Calu3 (cell line): ENCODE data around the gene OR51I2. TPM values are rescaled to one million over a fixed set of nuclear protein-coding genes. Genes with fewer than 3 reads are reported as not detected.

Experiments used
- BruUV-seq: library from RNA; stranded (reverse); fragments of 400-500 nt; replicated peaks from 2 replicates; lab custom pipeline; 2021; lab: Mats Ljungman, UMichigan
- CTCF ChIA-PET: fragments of 300-600 bp; sonication (Branson Sonifier 250); formaldehyde crosslinking; loops from one replicate; lab custom pipeline; 2022; ENCODE audit warnings: antibody characterized with exemption; lab: Charles Lee
- DNase-seq: peaks from one replicate; pipeline ENCODE4 v3.0.0; 2022
- H3K27ac Mint-ChIP-seq: one replicate; pipeline ENCODE4 v1.8.0; 2022; ENCODE audit warnings: mixed read lengths; ENCODE audit not compliant: unreplicated experiment
- H3K27me3 Mint-ChIP-seq: one replicate; pipeline ENCODE4 v1.8.0; 2022; ENCODE audit warnings: mixed read lengths; ENCODE audit not compliant: unreplicated experiment
- H3K36me3 Mint-ChIP-seq: one replicate; pipeline ENCODE4 v1.8.0; 2022; ENCODE audit warnings: mild to moderate bottlenecking, moderate library complexity, mixed read lengths; ENCODE audit not compliant: insufficient read depth, unreplicated experiment
- H3K4me1 Mint-ChIP-seq: one replicate; pipeline ENCODE4 v1.8.0; 2022; ENCODE audit warnings: mild to moderate bottlenecking, low read depth, mixed read lengths; ENCODE audit not compliant: unreplicated experiment
- H3K4me3 Mint-ChIP-seq: one replicate; pipeline ENCODE4 v1.8.0; 2022; ENCODE audit warnings: mild to moderate bottlenecking, low read depth, moderate library complexity, mixed read lengths; ENCODE audit not compliant: unreplicated experiment
- H3K9me3 Mint-ChIP-seq: one replicate; pipeline ENCODE4 v1.8.0; 2022; ENCODE audit warnings: low read depth, mixed read lengths; ENCODE audit not compliant: unreplicated experiment
- intact Hi-C: fragments of 100-400 bp; cut with micrococcal nuclease; formaldehyde crosslinking; loops from one replicate; pipeline ENCODE4 v1.10.0; 2022; ENCODE audit not compliant: unreplicated experiment
- total RNA-seq: library from RNA; stranded (reverse); gene quantifications from 2 replicates; pipeline ENCODE4 v1.2.3, GENCODE V29; 2022
- TF ChIP-seq, protein P1 (sequence below): fragments of 200-600 bp; IDR thresholded peaks from one replicate; pipeline ENCODE4 v1.8.0; 2022; ENCODE audit warnings: antibody characterized with exemption; ENCODE audit not compliant: unreplicated experiment

The OR51I2 gene
- total RNA-seq, 1 experiment from 2014 or later: not detected

- no peak overlapping the region for H3K4me3 Mint-ChIP-seq
These were observed 56.4 kb downstream of the OR51I2 start for GRCh38 chr11:5505363-5506048.

More at GRCh38 chr11:5505363-5506048, 56.4 kb downstream of the OR51I2 start:
- TF ChIP-seq, protein P1, sequence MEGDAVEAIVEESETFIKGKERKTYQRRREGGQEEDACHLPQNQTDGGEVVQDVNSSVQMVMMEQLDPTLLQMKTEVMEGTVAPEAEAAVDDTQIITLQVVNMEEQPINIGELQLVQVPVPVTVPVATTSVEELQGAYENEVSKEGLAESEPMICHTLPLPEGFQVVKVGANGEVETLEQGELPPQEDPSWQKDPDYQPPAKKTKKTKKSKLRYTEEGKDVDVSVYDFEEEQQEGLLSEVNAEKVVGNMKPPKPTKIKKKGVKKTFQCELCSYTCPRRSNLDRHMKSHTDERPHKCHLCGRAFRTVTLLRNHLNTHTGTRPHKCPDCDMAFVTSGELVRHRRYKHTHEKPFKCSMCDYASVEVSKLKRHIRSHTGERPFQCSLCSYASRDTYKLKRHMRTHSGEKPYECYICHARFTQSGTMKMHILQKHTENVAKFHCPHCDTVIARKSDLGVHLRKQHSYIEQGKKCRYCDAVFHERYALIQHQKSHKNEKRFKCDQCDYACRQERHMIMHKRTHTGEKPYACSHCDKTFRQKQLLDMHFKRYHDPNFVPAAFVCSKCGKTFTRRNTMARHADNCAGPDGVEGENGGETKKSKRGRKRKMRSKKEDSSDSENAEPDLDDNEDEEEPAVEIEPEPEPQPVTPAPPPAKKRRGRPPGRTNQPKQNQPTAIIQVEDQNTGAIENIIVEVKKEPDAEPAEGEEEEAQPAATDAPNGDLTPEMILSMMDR: no peak
- Mint-ChIP-seq H3K9me3 (no peaks in the 10 kb centered on the region), H3K4me1 (no peaks in the 10 kb centered on the region), H3K27me3 (peaks cover 75% of the 10 kb centered on the region), H3K27ac (no peak overlapping the region), H3K36me3 (no peaks in the 10 kb centered on the region)
- no peak for DNase-seq
- BruUV-seq: no TSS peak
- CTCF ChIA-PET: no interaction called here
- intact Hi-C loops: no loop called here

Other genes with a start within 250 kb of the OR51I2 start
- gene OR51V1, start 248.6 kb upstream of the OR51I2 start, total RNA-seq: not detected in 2 replicates
- not detected in 2 replicates for gene HBB, start 222.3 kb upstream of the OR51I2 start, total RNA-seq
- gene HBD, start 214.8 kb upstream of the OR51I2 start, total RNA-seq: not detected in 2 replicates
- gene HBG1, start 199.5 kb upstream of the OR51I2 start, total RNA-seq: not detected in 2 replicates
- gene HBG2, start 194.5 kb upstream of the OR51I2 start, total RNA-seq: not detected in 2 replicates
- gene HBE1, start 179.4 kb upstream of the OR51I2 start, total RNA-seq: not detected in 2 replicates
- gene OR51B4, start 147.4 kb upstream of the OR51I2 start, total RNA-seq: not detected in 2 replicates
- gene OR51B2, start 125.0 kb upstream of the OR51I2 start, total RNA-seq: not detected in 2 replicates
- gene OR51B5, start 105.8 kb upstream of the OR51I2 start, total RNA-seq: not detected in 2 replicates
- gene OR51B6, start 97.8 kb upstream of the OR51I2 start, total RNA-seq: not detected in 2 replicates
- gene OR51M1, start 65.5 kb upstream of the OR51I2 start, total RNA-seq: not detected in 2 replicates
- gene OR51Q1, start 27.2 kb upstream of the OR51I2 start, total RNA-seq: not detected in 2 replicates
- not detected in 2 replicates for gene OR51I1, start 7.8 kb upstream of the OR51I2 start, total RNA-seq
- not detected in 2 replicates for gene OR52D1, start 39.4 kb downstream of the OR51I2 start, total RNA-seq
- not detected in 2 replicates for gene UBQLN3, start 60.6 kb downstream of the OR51I2 start, total RNA-seq
- 0.14 and 0.51 TPM in 2 replicates for gene UBQLNL, start 67.4 kb downstream of the OR51I2 start, total RNA-seq
- gene OR52H1, start 99.2 kb downstream of the OR51I2 start, total RNA-seq: not detected in 2 replicates
- not detected in 2 replicates for gene OR52B6, start 131.6 kb downstream of the OR51I2 start, total RNA-seq
- 0.80 and 2.8 TPM in 2 replicates for gene TRIM6, start 147.3 kb downstream of the OR51I2 start, total RNA-seq
- 9.9 and 13.1 TPM in 2 replicates for gene TRIM34, start 175.7 kb downstream of the OR51I2 start, total RNA-seq
- 36.8 and 44.1 TPM in 2 replicates for gene TRIM5, start 235.8 kb downstream of the OR51I2 start, total RNA-seq
- 11.5 and 37.8 TPM in 2 replicates for gene TRIM22, start 240.5 kb downstream of the OR51I2 start, total RNA-seq